Upper lobe of left lung (tissue), 6 donors: ENCODE data around the gene NT5C1A. TPM values are rescaled to one million over a fixed set of nuclear protein-coding genes. Genes with fewer than 3 reads are reported as not detected.

ENCODE experiments used
- ATAC-seq, 2 donors: fragments of 200-7000 bp; cut with Tn5 transposase; one replicate each; pipeline ENCODE4 v1.9.1; 2022; ENCODE audit warnings: mild to moderate bottlenecking in 2 of 2, moderate library complexity in 2 of 2; ENCODE audit not compliant: low FRiP score in 2 of 2
- DNase-seq, 2 donors: peaks; one replicate each; pipeline ENCODE4 v3.0.0-alpha.2; 2019 to 2020
- H3K27ac ChIP-seq, 4 donors: fragments of 200-600 bp; sonication (generic); one replicate each; pipeline ENCODE4 v1.5.1; 2016 to 2019
- H3K27me3 ChIP-seq, 4 donors: fragments of 200-600 bp; sonication (generic); one replicate each; pipeline ENCODE4 v1.5.1; 2017 to 2019
- H3K36me3 ChIP-seq, 4 donors: fragments of 200-600 bp; sonication (generic); one replicate each; pipeline ENCODE4 v1.5.1; 2016 to 2019
- H3K4me1 ChIP-seq, 4 donors: fragments of 200-600 bp; sonication (generic); one replicate each; pipeline ENCODE4 v1.5.1; 2018 to 2019
- H3K4me3 ChIP-seq, 4 donors: fragments of 200-600 bp; sonication (generic); one replicate each; pipeline ENCODE4 v1.5.1; 2017 to 2019; ENCODE audit warnings: mild to moderate bottlenecking in 2 of 4, moderate library complexity in 1 of 4
- H3K9me3 ChIP-seq, 4 donors: fragments of 200-600 bp; sonication (generic); one replicate each; pipeline ENCODE4 v1.5.1; 2018 to 2019
- CTCF ChIP-seq, 6 experiments: fragments of 450-650 bp in 4 of 6; fragments of 200-600 bp in 2 of 6; sonication (generic) in 2 of 6; IDR thresholded peaks; one replicate each; pipeline ENCODE4 v1.5.1; 2016 to 2019; ENCODE audit warnings: antibody characterized with exemption in 6 of 6
- EP300 ChIP-seq, 4 donors: sonication (generic); formaldehyde crosslinking; IDR thresholded peaks; one replicate each; pipeline ENCODE4 v1.5.1; 2017; ENCODE audit warnings: antibody characterized with exemption in 4 of 4, control low read depth in 2 of 4
- POLR2A ChIP-seq, 4 donors: fragments of 450-650 bp; IDR thresholded peaks; one replicate each; pipeline ENCODE4 v1.5.1; 2016 to 2017; ENCODE audit warnings: antibody characterized with exemption in 4 of 4, mild to moderate bottlenecking in 2 of 4
- POLR2AphosphoS5 ChIP-seq, 2 donors: sonication (generic); formaldehyde crosslinking; IDR thresholded peaks; one replicate each; pipeline ENCODE4 v1.5.1; 2017; ENCODE audit warnings: antibody characterized with exemption in 2 of 2
- WGBS, 2 donors: methylation state at CpG; one replicate each; pipeline ENCODE4 v1.1.5; 2017 to 2018; 5-methylcytosine and 5-hydroxymethylcytosine counted together
- total RNA-seq, 6 donors: library from RNA; depleted of rRNA in 4 of 6; stranded (reverse); fragments of >200 nt in 4 of 6; gene quantifications; one replicate each; pipeline versions ENCODE4 v1.1.0 to v1.2.1, GENCODE V29; 2016 to 2021
- donor health status: DM: no; HTN: no; CAD: no; lungs with moderate emphysema.
- donor health status: DM: no; HTN: yes; CAD: no; lungs with severe emphysema.

Gene NT5C1A
- total RNA-seq, 6 donors from 2014 or later: 0.37 to 5.5 (median 2.6) TPM; not detected in 2

- ATAC-seq (no peak), DNase-seq (no peak)
- Histone ChIP-seq H3K27me3 (peaks cover 0 to 8% (median 0%) of the 10 kb centered on the region in 4 donors), H3K27ac (peak overlapping the region in 3 of 4 donors; percentile 78 to 88 (median 83)), H3K36me3 (no peaks in the 10 kb centered on the region), H3K4me1 (peaks cover 5 to 28% (median 10%) of the 10 kb centered on the region in 4 donors), H3K4me3 (no peak overlapping the region), H3K9me3 (no peaks in the 10 kb centered on the region)
- no peak for TF ChIP-seq POLR2AphosphoS5 (IDR thresholded peaks at IDR 0.05)
- no peak for TF ChIP-seq CTCF (IDR thresholded peaks at IDR 0.05)
- no peak for TF ChIP-seq POLR2A (IDR thresholded peaks at IDR 0.05)
- TF ChIP-seq EP300 (IDR thresholded peaks at IDR 0.05): no peak
- WGBS, 2 donors: 83 to 96% methylated on average over 8 of the region's 8 CpGs
Observed at GRCh38 chr1:39640861-39641260, 31.0 kb downstream of the NT5C1A start.

DNA sequence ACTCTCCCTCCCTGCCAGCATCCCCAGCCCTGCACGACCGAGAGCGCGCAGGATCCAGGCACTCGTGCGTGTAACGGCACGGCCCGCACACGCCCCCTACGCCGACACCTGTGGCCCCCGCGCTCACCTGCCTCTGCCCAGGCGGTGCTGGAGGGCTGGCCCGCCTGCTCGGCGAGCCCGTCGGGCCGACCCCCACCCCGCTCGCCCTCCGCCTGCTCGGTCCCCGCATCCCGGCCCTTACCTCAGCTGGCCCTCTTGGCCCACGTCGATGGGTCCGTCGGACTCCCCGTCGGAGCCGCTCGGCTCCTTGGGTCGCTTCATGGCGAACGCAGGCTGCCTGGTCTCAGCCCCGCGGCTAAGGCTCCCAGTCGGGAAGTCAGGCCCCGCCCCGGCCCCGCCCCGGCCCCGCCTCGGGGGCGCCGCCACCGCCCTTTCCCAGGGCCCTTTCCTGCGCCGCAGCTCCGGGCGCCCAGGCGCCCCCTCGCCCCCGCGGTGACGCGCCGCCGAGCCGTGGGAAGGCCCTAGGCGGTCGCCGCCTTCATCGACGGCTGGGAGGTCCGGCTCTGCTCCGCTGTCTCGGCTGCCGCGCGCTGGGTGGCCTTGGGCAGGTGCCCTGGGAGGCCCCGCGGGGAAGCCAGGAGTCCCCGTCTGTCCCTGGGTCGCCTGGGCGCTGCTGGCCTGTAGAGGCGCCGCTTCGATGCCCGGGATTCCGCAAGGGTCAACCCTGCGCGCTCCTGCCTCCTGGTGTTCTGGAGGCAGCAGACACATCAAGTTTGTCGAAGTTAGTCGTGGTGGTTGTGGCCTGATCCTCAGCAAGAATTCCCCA is 32.4 kb downstream of the NT5C1A start, which contains the start of gene HEYL:
Gene HEYL (minus strand): TSS at position 339 of the 826 bp plus-strand sequence. CDS start 18 bp downstream, at position 321.
- Histone ChIP-seq H3K36me3 (no peaks in the 10 kb centered on the region), H3K4me3 (peak within 1 kb of the TSS; percentile 64 to 75 (median 71)), H3K27me3 (peaks cover 0 to 8% (median 0%) of the 10 kb centered on the region in 4 donors), H3K27ac (peak within 1 kb of the TSS; percentile 72 to 88 (median 80)), H3K9me3 (no peaks in the 10 kb centered on the region), H3K4me1 (peaks cover 5 to 24% (median 11%) of the 10 kb centered on the region in 4 donors)
- DNase-seq (peak; percentile 83 to 98), ATAC-seq (peak; percentile 85 to 93)
- WGBS, 2 donors: 8 to 17% methylated on average over 19 to 20 of the region's 88 CpGs
- TF ChIP-seq CTCF (IDR thresholded peaks at IDR 0.05) (peak in 5 of 6 experiments; percentile 56 to 77 (median 62)), POLR2A (IDR thresholded peaks at IDR 0.05) (peak in 1 of 4 donors; percentile 57), EP300 (IDR thresholded peaks at IDR 0.05) (no peak), POLR2AphosphoS5 (IDR thresholded peaks at IDR 0.05) (peak; percentile 19 to 54)

- H3K27ac ChIP-seq: peak overlapping the region; percentile 72 to 88 (median 80)
- H3K4me3 ChIP-seq: peak overlapping the region; percentile 64 to 75 (median 71)
- peaks cover 0 to 8% (median 0%) of the 10 kb centered on the region in 4 donors for H3K27me3 ChIP-seq
- peaks cover 5 to 24% (median 11%) of the 10 kb centered on the region in 4 donors for H3K4me1 ChIP-seq
- DNase-seq (no peak), ATAC-seq (no peak)
- WGBS, 2 donors: 44 to 68% methylated on average over 3 of the region's 3 CpGs
- no peaks in the 10 kb centered on the region for H3K36me3 ChIP-seq
- TF ChIP-seq CTCF (IDR thresholded peaks at IDR 0.05) (no peak), POLR2A (IDR thresholded peaks at IDR 0.05) (no peak), EP300 (IDR thresholded peaks at IDR 0.05) (no peak), POLR2AphosphoS5 (IDR thresholded peaks at IDR 0.05) (no peak)
- no peaks in the 10 kb centered on the region for H3K9me3 ChIP-seq
Observed at GRCh38 chr1:39638965-39639304, 33.0 kb downstream of the NT5C1A start.

DNA sequence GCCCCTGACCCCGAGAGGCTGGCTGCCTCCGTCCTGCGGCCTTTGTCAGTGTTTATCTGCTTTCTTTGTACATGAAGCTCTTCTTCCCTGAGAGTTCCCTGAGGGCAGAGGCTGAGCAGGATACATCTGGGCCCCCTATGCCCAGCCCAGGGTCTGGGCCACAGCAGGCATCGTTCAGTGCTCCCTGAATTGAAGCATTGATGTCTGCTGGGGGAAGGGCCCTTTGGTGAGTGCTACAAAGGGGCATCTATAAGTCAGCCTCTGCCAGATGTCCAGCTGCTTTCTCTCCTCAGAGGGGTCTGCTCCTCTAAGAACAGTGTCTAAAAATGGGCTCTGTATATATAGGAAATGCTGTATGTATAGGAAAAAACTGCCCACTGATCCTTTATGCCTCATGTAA is 34.5 kb downstream of the NT5C1A start:
- Histone ChIP-seq H3K36me3 (no peaks in the 10 kb centered on the region), H3K27ac (peak overlapping the region; percentile 8 to 35 (median 18)), H3K4me1 (peaks cover 5 to 34% (median 14%) of the 10 kb centered on the region in 4 donors), H3K9me3 (no peaks in the 10 kb centered on the region), H3K4me3 (peak overlapping the region in 2 of 4 donors; percentile 64 to 75), H3K27me3 (peaks cover 0 to 8% (median 0%) of the 10 kb centered on the region in 4 donors)
- ATAC-seq (no peak), DNase-seq (no peak)
- no peak for TF ChIP-seq POLR2A (IDR thresholded peaks at IDR 0.05)
- TF ChIP-seq CTCF (IDR thresholded peaks at IDR 0.05): no peak
- no peak for TF ChIP-seq EP300 (IDR thresholded peaks at IDR 0.05)
- no peak for TF ChIP-seq POLR2AphosphoS5 (IDR thresholded peaks at IDR 0.05)
- WGBS, 2 donors: 79 to 90% methylated on average over 4 of the region's 4 CpGs
